Measurements from ENCODE around the gene RPTOR.

Gene RPTOR

DNA sequence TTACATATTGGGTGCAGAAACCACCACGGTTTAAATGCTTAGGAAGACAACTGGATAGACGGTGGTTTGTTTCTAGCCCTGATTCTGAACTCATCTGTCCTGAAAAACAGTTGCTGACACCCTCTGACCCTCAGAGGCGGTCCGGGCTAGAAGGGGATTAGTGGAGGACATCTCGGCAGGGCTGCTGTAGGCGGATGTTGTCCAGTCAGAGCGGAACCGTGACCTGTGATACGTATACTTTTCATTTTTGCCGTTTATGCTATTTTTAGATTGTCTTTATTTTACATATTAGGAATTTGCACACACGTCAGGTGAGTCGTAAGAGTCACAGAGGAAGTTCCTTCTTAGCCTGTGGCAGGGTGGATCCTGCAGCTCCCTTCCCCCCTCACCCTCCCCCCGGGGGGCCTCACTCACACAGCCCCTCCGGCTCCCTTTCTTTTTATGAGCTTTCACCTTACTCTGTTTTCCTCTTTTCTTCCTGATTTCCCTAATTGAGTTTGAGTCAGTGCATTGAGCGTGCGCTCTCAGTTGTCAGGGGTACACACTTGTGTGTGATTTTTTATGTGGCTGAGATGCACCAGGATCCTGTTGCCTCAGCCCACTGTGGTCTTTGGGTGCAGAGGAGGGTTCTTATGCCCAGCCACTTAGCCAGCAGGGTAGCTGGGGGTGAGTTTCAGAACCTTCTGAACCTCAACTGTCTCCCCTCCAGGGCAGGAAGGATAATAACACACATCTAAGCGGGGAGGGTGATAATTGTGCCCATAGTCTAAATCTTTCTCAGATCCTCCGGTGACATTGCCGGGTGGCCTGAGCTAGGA lies 236.0 kb downstream of the RPTOR start:
- Histone ChIP-seq H3K9ac (ENCODE audit: low read length) (no peak overlapping the region), H3K79me2 (ENCODE audit: control insufficient read depth, insufficient read depth, low read length) (no peaks in the 10 kb centered on the region), H3K79me1 (ENCODE audit: low read length) (no peaks in the 10 kb centered on the region), H3K56ac (ENCODE audit: low read length) (peak overlapping the region; percentile 22), H3K36me3 (ENCODE audit: control insufficient read depth, insufficient read depth, low read length) (no peaks in the 10 kb centered on the region), H3K4ac (ENCODE audit: low read depth, low read length) (no peak overlapping the region), H2BK120ac (ENCODE audit: low read depth, low read length) (no peak overlapping the region), H3K27ac (ENCODE audit: low read depth, low read length) (no peak overlapping the region), H3K27me3 (ENCODE audit: insufficient read depth, low read length, poor library complexity) (no peaks in the 10 kb centered on the region), H3K18ac (ENCODE audit: low read length) (no peak overlapping the region), H3K4me1 (ENCODE audit: control insufficient read depth, low read depth, low read length) (peaks cover 8% of the 10 kb centered on the region), H2AK5ac (ENCODE audit: low read length) (no peak overlapping the region), H4K5ac (ENCODE audit: low read length) (no peak overlapping the region), H3K23ac (ENCODE audit: low read length) (no peak overlapping the region), H4K8ac (ENCODE audit: low read depth, low read length) (no peak overlapping the region), H3K4me3 (ENCODE audit: low read length) (no peak overlapping the region), H2BK15ac (replicated peaks; ENCODE audit: low read depth) (no peak overlapping the region), H3K4me2 (ENCODE audit: low read length) (no peak overlapping the region), H2BK5ac (ENCODE audit: low read length) (no peak overlapping the region)
- no peak for DNase-seq
- no CpG with 5 or more reads among the region's 19 CpGs for WGBS (ENCODE audit: extremely low coverage, insufficient coverage, low lambda C conversion rate)

DNA sequence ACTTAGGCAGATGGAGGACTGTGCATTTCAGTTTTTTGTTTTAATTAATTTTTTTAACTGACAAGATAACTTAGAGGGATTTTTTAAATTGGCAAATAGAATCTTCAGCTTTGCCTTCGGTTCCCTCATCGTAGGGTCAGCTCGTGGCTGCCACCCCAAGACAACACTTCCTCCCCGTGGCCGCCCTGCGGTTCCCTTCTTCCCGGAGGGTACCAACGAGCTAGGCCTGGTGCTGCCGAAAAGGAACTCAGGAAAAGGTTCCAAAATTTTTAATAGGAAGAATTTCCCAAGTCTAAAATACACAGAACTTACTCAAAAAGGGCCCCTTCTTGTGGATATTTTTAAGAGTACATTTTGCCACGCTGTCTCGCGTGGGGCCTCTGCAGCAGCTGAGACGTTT lies 236.6 kb downstream of the RPTOR start:
- no peak overlapping the region for H3K4ac ChIP-seq (ENCODE audit: low read depth, low read length)
- no peaks in the 10 kb centered on the region for H3K79me2 ChIP-seq (ENCODE audit: control insufficient read depth, insufficient read depth, low read length)
- no peak overlapping the region for H2BK15ac ChIP-seq (replicated peaks; ENCODE audit: low read depth)
- no peak overlapping the region for H2AK5ac ChIP-seq (ENCODE audit: low read length)
- no peak overlapping the region for H4K8ac ChIP-seq (ENCODE audit: low read depth, low read length)
- no peak overlapping the region for H3K18ac ChIP-seq (ENCODE audit: low read length)
- WGBS (ENCODE audit: extremely low coverage, insufficient coverage, low lambda C conversion rate) = no CpG with 5 or more reads among the region's 13 CpGs
- no peaks in the 10 kb centered on the region for H3K36me3 ChIP-seq (ENCODE audit: control insufficient read depth, insufficient read depth, low read length)
- H3K23ac ChIP-seq (ENCODE audit: low read length) = no peak overlapping the region
- no peak for DNase-seq
- no peaks in the 10 kb centered on the region for H3K79me1 ChIP-seq (ENCODE audit: low read length)
- H3K4me3 ChIP-seq (ENCODE audit: low read length) = no peak overlapping the region
- H4K5ac ChIP-seq (ENCODE audit: low read length) = no peak overlapping the region
- H3K9ac ChIP-seq (ENCODE audit: low read length) = no peak overlapping the region
- H2BK120ac ChIP-seq (ENCODE audit: low read depth, low read length) = no peak overlapping the region
- H2BK5ac ChIP-seq (ENCODE audit: low read length) = no peak overlapping the region
- no peaks in the 10 kb centered on the region for H3K27me3 ChIP-seq (ENCODE audit: insufficient read depth, low read length, poor library complexity)
- H3K4me2 ChIP-seq (ENCODE audit: low read length) = no peak overlapping the region
- peaks cover 8% of the 10 kb centered on the region for H3K4me1 ChIP-seq (ENCODE audit: control insufficient read depth, low read depth, low read length)
- no peak overlapping the region for H3K27ac ChIP-seq (ENCODE audit: low read depth, low read length)
- no peak overlapping the region for H3K56ac ChIP-seq (ENCODE audit: low read length)

DNA sequence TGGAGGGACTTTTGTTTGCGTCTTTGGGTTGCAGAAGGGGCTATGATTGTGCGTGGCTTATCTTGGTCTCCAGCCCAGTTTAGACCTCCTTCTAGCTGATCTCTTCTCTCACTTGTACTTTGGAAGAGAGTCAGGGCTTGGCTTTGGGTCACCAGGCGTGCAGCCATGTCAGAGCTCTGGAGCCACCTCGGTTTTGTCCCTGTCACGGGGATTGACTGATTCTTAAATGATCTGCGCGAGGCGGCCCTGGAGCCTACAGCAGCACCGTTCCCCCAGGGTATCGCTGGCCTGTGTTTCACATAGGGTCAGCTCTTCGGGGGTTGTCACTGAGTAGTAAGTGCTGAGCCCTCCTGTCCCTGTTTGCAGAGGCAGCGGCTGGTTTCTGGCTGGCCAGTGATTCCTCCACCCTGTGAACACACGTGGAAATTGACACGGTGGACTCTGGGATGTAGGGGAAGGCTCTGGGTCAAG lies 237.2 kb downstream of the RPTOR start:
- no CpG with 5 or more reads among the region's 14 CpGs for WGBS (ENCODE audit: extremely low coverage, insufficient coverage, low lambda C conversion rate)
- H3K9ac ChIP-seq (ENCODE audit: low read length) = no peak overlapping the region
- H3K18ac ChIP-seq (ENCODE audit: low read length) = no peak overlapping the region
- no peak overlapping the region for H2BK120ac ChIP-seq (ENCODE audit: low read depth, low read length)
- H3K79me2 ChIP-seq (ENCODE audit: control insufficient read depth, insufficient read depth, low read length) = no peaks in the 10 kb centered on the region
- no peak overlapping the region for H3K23ac ChIP-seq (ENCODE audit: low read length)
- H2AK5ac ChIP-seq (ENCODE audit: low read length) = no peak overlapping the region
- no peak overlapping the region for H2BK15ac ChIP-seq (replicated peaks; ENCODE audit: low read depth)
- H3K4ac ChIP-seq (ENCODE audit: low read depth, low read length) = no peak overlapping the region
- peaks cover 8% of the 10 kb centered on the region for H3K4me1 ChIP-seq (ENCODE audit: control insufficient read depth, low read depth, low read length)
- no peak overlapping the region for H4K8ac ChIP-seq (ENCODE audit: low read depth, low read length)
- no peak overlapping the region for H3K4me2 ChIP-seq (ENCODE audit: low read length)
- no peak overlapping the region for H4K5ac ChIP-seq (ENCODE audit: low read length)
- H3K27ac ChIP-seq (ENCODE audit: low read depth, low read length) = no peak overlapping the region
- H2BK5ac ChIP-seq (ENCODE audit: low read length) = no peak overlapping the region
- H3K36me3 ChIP-seq (ENCODE audit: control insufficient read depth, insufficient read depth, low read length) = no peaks in the 10 kb centered on the region
- no peaks in the 10 kb centered on the region for H3K79me1 ChIP-seq (ENCODE audit: low read length)
- H3K27me3 ChIP-seq (ENCODE audit: insufficient read depth, low read length, poor library complexity) = no peaks in the 10 kb centered on the region
- no peak for DNase-seq
- no peak overlapping the region for H3K56ac ChIP-seq (ENCODE audit: low read length)
- H3K4me3 ChIP-seq (ENCODE audit: low read length) = no peak overlapping the region

DNA sequence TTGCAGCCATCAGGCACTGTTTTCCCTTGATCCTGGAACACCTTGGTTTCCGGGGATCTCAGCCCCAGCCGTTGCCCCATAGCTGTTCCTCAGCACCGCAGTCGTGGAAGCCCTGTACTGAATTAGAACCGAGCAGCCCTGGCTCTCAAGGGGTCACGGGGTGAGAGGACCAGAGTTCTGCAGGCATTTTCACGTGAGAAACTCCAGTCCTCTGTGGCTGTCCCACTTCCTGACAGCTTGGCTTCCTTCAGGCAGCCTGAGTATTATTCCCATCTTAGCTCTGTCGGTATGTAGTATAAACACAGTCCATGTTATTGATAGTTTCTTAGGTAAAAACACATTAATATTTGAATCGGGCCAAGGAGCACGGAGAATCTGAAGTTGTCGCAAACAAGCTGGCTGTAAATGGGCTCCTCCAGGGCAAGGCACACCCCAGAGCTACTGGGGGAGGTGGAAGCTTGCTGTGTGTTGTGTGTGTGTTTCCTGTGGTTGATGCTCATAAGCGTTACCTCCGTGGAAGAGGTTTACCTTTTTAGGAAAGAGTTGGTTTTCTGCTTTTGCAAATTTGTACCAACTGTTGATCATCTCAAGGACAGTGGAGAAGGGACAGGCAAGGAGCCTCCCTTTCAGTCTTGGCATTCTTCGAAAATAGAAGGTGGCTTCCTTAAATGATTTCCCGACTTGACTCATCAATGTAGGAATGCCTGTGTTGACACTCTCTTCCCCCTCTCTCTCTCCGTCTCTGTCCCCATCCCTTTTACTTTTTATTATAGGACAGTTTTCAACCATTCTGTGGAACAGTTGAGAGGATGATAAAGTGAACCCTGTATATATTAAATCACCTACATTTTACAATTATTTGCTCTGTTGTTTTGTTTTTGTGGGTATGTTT lies 238.1 kb downstream of the RPTOR start:
- peak; percentile 65 for DNase-seq
- Histone ChIP-seq H3K4me2 (ENCODE audit: low read length) (no peak overlapping the region), H3K23ac (ENCODE audit: low read length) (no peak overlapping the region), H3K4ac (ENCODE audit: low read depth, low read length) (no peak overlapping the region), H3K4me1 (ENCODE audit: control insufficient read depth, low read depth, low read length) (peaks cover 8% of the 10 kb centered on the region), H2BK15ac (replicated peaks; ENCODE audit: low read depth) (no peak overlapping the region), H3K4me3 (ENCODE audit: low read length) (no peak overlapping the region), H2AK5ac (ENCODE audit: low read length) (no peak overlapping the region), H2BK120ac (ENCODE audit: low read depth, low read length) (no peak overlapping the region), H3K56ac (ENCODE audit: low read length) (no peak overlapping the region), H3K27me3 (ENCODE audit: insufficient read depth, low read length, poor library complexity) (no peaks in the 10 kb centered on the region), H3K79me1 (ENCODE audit: low read length) (no peaks in the 10 kb centered on the region), H3K27ac (ENCODE audit: low read depth, low read length) (no peak overlapping the region), H3K18ac (ENCODE audit: low read length) (no peak overlapping the region), H3K36me3 (ENCODE audit: control insufficient read depth, insufficient read depth, low read length) (no peaks in the 10 kb centered on the region), H3K79me2 (ENCODE audit: control insufficient read depth, insufficient read depth, low read length) (no peaks in the 10 kb centered on the region), H4K5ac (ENCODE audit: low read length) (no peak overlapping the region), H4K8ac (ENCODE audit: low read depth, low read length) (no peak overlapping the region), H3K9ac (ENCODE audit: low read length) (peak overlapping the region; percentile 2), H2BK5ac (ENCODE audit: low read length) (no peak overlapping the region)
- no CpG with 5 or more reads among the region's 16 CpGs for WGBS (ENCODE audit: extremely low coverage, insufficient coverage, low lambda C conversion rate)

DNA sequence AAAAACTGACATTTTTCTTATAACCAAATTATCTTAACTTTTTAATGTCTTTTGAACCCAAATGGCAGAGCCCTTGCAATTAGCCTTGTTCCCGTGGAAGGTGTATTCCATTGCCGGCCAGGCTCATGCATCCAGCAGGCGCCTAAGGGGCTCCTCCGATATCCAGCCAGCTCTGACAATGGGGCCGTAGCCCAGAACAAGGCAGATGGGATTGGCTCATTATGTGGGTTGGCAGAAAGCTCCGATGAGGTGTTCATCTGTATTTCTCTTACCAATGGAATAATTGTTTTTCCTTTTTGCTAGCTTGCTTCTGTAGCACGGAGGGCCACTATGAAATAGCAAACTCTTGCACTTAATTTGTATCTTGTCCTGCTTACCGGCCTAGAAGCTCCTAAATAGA lies 238.8 kb downstream of the RPTOR start:
- Histone ChIP-seq H3K36me3 (ENCODE audit: control insufficient read depth, insufficient read depth, low read length) (no peaks in the 10 kb centered on the region), H3K4ac (ENCODE audit: low read depth, low read length) (no peak overlapping the region), H2AK5ac (ENCODE audit: low read length) (no peak overlapping the region), H3K23ac (ENCODE audit: low read length) (no peak overlapping the region), H3K4me1 (ENCODE audit: control insufficient read depth, low read depth, low read length) (peaks cover 8% of the 10 kb centered on the region), H3K79me2 (ENCODE audit: control insufficient read depth, insufficient read depth, low read length) (no peaks in the 10 kb centered on the region), H2BK120ac (ENCODE audit: low read depth, low read length) (no peak overlapping the region), H4K5ac (ENCODE audit: low read length) (no peak overlapping the region), H3K56ac (ENCODE audit: low read length) (no peak overlapping the region), H2BK15ac (replicated peaks; ENCODE audit: low read depth) (no peak overlapping the region), H3K9ac (ENCODE audit: low read length) (no peak overlapping the region), H4K8ac (ENCODE audit: low read depth, low read length) (no peak overlapping the region), H3K4me2 (ENCODE audit: low read length) (no peak overlapping the region), H3K79me1 (ENCODE audit: low read length) (no peaks in the 10 kb centered on the region), H3K4me3 (ENCODE audit: low read length) (no peak overlapping the region), H2BK5ac (ENCODE audit: low read length) (no peak overlapping the region), H3K27me3 (ENCODE audit: insufficient read depth, low read length, poor library complexity) (no peaks in the 10 kb centered on the region), H3K18ac (ENCODE audit: low read length) (no peak overlapping the region), H3K27ac (ENCODE audit: low read depth, low read length) (no peak overlapping the region)
- no CpG with 5 or more reads among the region's 8 CpGs for WGBS (ENCODE audit: extremely low coverage, insufficient coverage, low lambda C conversion rate)
- no peak for DNase-seq

All from mesendoderm (in vitro differentiated cells).